Left forelimb (tissue), 1 donor: Measurements from ENCODE around the gene SATB2.

Source experiments
- DNase-seq: peaks from one replicate; pipeline ENCODE4 v3.0.0-alpha.2; 2018; ENCODE audit warnings: low spot score

Gene SATB2

DNA sequence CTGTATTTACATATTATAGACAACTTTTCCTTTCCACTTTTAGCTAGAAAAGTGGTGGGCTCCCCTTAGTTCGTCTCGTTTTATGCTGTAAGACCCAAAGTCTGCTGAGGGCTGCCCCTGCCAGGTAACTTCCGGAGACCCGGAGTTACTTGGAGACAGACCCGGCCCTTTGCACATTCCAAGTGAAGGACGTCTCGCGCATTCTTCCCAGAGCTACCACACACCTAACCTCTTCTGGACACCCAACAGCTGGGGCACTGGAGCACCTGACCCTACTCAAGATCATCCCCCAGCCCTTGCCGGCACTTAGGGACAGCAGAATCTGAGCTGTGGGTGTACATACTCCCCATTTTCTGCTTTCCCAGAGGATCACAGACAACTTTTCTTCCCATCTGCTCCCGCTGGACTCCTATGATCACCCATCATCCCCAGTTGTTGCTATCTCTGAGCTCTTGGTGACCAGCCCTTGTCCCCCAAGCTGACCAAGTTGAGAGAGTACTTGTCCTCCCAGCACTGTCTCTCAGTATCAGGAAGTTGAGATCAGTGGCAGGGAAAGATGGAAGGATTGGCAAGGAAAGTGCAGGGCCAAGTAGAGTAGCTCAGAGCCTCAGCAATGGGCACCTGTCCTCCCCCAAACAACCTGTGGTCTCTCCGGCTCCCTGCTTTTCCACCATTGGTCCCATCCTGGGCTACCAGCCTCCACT lies 8.4 kb upstream of the SATB2 start:
- DNase-seq = no peak

GRCh38 chr2:199465390-199465789 lies 7.7 kb upstream of the SATB2 start:
- no peak for DNase-seq

DNA sequence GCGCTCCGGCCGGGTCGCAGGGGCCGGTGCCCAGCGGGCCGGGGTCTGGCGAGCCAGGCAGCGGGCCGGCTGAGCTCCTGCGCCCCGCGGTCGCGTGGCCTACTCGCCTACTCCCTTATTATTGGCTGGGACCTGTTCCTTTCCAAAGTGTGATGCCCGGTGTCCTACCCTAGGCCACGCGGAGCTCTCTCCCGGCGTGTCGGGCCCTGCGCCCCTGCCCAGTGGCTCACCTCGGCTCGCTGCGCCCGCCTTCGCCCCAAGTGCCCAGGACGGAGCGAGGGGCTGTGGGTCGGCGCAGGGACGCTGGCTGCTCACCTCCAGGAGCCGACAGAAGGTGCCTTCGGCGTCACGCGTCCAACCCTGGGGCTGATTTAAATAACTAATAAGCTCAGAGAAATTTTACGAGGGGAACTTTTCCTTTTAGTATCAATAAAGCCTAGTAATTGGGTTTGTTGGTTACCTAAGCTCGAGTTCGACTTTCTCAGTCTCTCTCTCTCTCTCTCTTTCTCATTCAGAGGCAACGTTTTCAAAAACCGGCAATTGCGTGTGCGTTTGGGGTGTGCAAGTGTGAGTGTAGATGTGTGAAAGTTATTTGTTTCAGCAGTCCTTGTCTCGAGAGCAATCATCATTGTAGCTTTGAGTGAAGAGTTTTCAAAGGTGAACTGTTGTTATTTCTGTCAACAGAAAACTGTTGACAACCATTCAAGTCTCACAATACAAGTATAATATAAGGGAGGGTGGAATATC lies 7.0 kb upstream of the SATB2 start:
- no peak for DNase-seq

DNA sequence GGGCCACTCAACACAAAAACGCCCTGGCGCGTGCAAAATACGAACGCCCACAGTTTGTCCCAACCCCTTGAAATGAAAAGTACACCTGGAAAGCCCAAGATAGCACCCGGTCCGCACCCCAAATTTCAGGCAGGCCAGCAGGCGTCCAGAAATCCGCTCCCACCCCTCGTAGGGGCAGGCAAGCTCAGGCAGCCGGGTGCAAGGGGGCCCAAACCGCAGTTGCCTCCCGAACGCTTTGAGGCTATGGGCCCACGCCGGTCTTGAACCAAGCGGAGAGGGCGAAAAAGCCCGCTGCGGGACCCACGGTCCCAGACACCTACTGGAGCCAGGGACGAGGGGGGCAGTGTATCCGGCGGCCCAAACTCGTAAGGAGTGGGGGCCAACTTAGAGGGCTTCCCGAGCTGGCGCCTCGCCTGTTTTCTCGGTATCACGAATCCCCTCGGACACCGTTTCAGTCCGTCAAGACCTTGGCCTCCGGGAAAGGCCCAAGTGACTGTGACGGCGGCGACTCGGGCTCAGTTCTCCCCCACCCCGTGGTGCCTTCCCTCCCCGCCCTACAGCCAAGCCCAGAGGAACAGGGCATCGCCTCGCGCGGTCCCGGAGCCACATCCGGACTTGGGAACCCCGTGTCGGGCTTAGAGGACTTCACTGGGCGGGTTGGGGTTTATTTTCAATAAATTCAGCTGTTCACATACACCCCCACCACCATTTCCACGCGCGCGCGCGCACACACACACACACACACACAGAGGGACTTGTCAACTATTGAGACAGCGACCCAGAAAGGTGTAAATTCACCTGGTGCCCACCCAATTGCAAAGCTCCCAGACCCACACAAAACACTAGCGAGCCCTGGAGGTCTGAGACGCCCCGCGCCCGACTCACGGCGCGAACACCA lies 6.2 kb upstream of the SATB2 start:
- DNase-seq = peak; percentile 70

- DNase-seq = peak; percentile 81
Measured at GRCh38 chr2:199462956-199463692, 5.4 kb upstream of the SATB2 start.

DNA sequence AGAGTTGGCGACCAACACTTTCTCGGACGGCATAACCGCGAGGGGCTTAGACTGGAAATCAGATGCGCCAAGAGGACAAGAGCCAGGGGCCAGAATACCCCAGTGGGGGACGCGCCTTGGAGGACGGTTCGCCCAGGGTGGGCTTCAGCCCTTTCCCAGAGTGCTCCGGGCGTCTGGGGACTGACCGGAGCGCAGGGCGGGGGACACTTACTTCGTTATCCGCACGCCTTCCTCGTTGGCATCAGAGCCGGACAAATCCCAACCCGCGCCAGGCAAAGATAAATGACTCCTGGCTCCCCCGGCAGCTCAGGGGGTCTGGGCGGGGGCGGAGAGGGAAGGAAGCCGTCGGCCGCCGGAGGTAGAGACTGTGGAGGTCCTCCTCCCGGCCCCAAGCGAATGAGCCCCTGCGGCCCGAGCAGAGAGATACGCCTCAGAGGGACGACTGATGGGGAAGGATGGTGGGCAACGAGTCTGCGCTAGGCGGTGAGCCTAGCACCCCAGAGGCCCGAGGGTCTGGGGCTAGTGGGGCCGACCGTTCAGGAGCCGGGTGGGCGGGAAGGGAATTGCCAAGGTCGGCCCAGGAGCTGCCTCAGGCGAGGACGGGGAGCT lies 4.7 kb upstream of the SATB2 start:
- no peak for DNase-seq

- peak; percentile 68 for DNase-seq
Measured at GRCh38 chr2:199461711-199462346, 4.1 kb upstream of the SATB2 start.

- no peak for DNase-seq
Measured at GRCh38 chr2:199460846-199461710, 3.3 kb upstream of the SATB2 start.

DNA sequence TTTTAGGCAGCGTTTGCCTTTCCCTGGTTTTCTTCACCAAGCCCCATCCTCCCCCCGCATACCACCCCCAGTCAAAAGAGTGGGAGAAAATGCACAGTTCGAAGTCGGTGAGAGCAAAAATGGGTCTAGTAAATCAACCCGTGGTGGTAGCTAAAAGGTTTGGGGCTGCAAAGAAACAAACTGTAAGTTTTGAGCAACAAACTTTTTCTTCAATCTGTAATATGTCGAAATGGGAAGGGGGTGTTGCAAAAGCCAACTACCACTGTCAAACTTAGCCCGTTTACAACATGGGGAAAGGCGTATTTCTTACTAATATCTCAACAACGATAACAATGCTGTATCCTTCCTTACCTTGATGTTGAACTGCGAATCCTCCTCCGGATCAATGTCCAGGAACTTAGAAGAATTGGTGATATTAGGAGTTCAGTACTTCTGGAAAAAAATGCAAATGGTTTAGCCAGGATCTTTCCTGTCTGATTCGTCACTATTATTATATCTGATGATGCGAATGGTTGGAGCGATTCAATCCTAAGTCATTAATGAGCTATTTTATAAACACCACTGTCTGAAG lies 2.4 kb upstream of the SATB2 start:
- DNase-seq = no peak

DNA sequence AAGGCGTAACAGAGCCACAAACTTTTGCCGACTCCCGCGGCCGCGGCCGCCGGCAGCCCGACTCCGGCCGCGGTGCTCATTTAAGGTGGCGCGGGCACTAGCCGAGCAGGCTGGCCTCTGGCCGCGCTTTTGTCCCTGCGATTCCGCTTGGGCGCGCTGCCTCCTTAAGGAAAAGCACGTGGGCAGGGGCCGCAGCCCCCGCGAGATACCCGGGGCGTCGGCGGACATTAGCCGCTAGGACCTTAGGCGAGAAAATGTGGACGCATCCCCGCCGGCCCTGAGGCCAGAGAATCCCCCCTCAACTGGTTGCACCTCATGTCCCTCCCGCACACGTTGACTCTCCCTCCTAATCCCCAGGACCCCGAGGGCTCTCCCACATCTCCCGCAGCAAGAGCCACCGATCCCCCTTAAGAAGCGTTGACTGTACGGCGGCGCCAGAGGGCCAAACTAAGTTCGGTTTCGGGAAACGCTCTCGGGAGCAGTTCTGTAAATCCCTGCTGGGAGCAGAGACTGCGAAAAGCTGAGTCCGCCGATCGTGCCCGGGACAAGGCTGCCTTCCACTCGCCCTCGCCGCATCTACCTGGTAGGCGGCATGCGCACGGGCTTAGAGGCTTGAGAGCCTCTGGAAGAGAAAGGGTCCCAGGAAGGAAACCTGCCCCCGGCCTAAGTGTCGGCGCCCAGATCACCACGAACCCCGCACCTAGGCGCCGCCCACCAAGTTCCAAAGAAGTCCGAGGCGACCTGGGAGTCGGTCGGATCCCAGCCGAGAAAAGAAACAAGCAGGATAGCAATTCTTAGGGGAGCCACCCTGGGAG lies 1.8 kb upstream of the SATB2 start:
- DNase-seq = peak; percentile 93

DNA sequence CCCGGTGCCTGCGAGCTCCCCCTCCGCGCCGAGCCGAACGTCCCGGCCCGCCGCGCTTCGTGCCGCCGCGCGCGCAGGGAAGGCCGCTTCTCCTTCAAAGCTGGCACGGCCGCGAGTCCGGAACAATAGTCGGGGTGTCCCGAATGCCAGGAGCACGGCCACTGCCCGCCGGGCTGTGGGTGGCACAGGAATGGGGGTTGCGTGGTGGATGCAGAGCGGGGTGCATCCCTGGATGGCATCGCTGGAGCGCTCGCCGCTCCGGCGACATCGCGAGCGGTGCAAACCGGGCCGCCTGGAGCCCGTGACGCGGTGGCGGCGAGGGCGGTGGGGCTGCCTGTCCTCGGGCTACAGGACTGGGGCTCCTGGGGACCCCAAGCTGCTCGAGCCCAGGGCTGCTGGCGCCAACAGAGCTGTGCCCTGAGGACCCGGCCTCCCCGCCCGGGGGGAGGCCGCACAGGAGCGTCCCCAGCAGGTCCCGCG lies 1.1 kb upstream of the SATB2 start:
- DNase-seq = no peak

GRCh38 chr2:199458009-199458805 lies 468 bp upstream of the SATB2 start:
- DNase-seq = peak; percentile 68

DNA sequence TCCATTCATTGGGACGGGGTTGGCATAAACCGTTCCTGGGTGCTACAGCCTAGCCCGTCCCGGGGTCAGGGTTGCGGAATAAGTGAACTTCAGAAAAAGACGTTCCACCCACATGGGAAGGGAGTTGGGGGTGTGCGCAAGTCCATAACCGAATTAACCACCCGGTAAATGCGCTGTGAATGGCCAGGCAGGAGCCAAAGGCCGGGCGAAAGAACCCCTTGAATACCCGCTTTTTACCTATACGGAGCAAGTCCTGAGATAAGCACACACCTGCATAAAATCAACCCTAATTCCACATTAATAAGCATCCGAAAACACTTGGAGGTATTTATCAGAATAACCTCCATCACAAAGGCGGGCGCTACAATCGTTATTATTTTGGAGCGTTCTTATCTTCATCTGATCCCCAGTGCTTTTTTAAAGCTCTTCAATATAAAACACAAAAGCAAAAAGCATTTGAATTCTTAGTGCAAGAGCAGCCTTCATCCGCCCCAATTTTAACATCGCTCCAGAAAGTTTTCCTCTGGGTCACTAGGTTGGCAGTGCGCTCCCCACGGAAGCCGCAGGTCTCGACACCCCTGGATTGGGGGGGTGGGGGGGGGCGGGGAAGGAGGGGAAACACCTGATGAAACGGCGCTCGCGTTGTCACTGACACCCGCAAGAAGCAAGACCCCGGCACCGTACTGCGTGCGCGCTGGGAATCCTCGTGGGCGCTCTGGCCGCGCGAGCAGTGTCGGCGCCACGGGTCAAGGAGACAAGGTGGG lies 1.2 kb downstream of the SATB2 start:
- peak; percentile 68 for DNase-seq

DNA sequence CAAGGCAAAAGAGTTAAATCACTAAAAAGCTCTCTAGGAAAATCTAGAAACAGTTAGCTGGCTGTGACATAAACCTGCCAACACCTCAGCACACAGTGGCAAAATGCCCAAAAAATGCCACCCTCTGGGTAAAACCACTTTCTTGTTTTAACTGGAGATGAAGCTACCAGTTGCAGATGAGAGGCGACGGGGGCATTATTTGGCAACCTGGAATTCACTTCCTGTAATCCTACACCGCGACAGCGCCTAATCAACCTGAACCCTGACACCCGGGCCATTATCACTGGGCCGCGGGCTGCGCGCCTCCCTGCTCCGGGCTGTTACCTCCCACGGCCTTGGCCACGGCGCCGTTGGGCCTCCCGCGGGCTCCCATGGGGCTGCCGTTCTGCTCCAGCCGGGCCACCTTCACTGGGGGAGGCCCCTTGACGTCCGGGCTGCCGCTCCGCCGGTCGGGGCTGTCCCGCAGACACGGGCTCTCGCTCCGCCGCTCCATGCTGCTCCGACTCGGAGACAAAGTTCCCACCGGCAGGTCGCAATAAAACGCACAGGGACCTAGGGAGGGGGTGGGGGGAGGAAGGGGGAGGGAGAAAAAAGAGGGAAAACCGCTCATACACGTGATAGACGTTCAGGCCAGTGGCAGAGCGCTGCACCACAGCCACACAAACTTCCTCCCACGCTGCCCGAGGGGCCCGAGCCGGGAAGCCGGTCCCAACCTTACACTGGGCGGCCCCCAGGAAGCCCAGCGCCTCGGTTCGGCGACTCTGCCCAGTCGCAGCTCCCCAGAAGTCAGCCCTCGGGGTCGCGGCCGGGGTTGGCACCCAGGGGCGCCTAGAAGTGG lies 2.0 kb downstream of the SATB2 start:
- peak; percentile 69 for DNase-seq

DNA sequence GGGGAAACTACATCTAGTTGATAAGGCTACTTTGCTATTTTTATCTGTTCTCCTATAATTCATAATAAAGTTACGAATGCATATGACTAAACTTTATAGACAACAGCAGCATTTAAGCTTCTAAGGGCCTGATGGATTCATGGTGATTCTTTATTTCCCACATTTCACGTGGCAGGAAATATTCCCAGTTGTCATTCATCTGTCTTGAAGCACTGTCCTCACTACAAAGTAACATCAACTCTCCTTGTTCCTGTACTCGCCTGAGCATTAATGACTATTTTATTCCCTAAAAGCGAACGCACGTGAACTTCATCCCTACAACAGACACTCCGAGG lies 2.6 kb downstream of the SATB2 start:
- no peak for DNase-seq

DNA sequence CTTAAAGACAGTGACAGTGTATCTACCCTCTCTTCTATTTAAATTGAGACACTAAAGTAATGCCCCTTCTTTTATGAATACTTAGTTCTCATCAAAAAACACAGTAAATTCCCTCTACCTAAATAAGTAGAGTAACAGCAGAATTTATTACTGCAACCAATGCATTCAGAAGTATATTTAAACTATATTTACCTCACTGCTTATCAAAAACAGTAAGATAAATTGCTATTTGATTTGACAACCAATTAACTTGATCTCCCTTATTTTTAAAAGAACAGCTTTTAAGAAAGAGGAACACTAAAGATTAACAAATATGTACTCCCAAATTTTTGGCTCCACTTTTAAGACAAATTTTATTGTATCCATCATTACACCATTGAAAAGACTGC lies 4.8 kb downstream of the SATB2 start:
- DNase-seq = no peak
